ENCODE results near the gene CERS6. TPM values are rescaled to one million over a fixed set of nuclear protein-coding genes. Genes with fewer than 3 reads are reported as not detected.

CERS6 gene
- total and polyA plus RNA-seq, 10 of the 15 experiments (the other 5 are each of a cell fraction or from before 2014, with no cell fraction given): 1.3 to 20.4 (median 14.1) TPM

DNA sequence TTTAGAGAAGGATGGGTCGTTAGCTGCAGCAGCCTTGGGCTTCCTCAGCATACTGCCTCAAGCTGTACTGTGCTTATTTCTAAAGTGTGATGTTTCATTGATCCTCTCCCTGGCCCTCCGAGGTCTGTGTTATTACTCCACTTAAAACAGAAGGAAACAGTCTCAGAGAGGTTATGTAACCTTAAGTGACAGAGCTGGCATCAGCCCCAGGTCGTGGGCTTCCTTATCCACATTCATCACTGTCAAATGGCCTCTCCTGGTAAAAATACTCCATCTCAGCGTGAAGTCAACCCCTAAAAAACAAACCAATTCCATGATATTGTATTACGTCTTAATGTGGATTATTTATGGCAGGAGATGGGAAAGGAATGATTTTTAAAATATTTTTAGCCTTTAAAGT lies 193.0 kb downstream of the CERS6 start:
- ChIA-PET POLR2A (no interaction called here), SMC1A (ENCODE audit: uncharacterized antibody, unreplicated experiment) (no interaction called here), RAD21 (ENCODE audit: unreplicated experiment) (no interaction called here), CTCF (no interaction called here)
- ATAC-seq (no peak), DNase-seq (ENCODE audit: low read depth, low spot score) (no peak), FAIRE-seq (no peak)
- H4K20me1 ChIP-seq (ENCODE audit: control insufficient read depth, insufficient read depth): no peaks in the 10 kb centered on the region
- no peaks in the 10 kb centered on the region for H3K27me3 ChIP-seq (replicated peaks in 1 of 2; ENCODE audit: control insufficient read depth in 2 of 2, insufficient read depth in 2 of 2, low read length in 1 of 2)
- H2AFZ ChIP-seq (ENCODE audit: control insufficient read depth, low read depth, low read length): no peak overlapping the region
- intact Hi-C loops (cut with micrococcal nuclease; ENCODE audit: unreplicated experiment) (no loop called here), in situ Hi-C loops (cut with MboI) (no loop called here)
- H3K4me3 ChIP-seq: no peak overlapping the region
- H3K4me1 ChIP-seq (ENCODE audit: control insufficient read depth, insufficient read depth, low read length): no peaks in the 10 kb centered on the region
- peaks cover 5% of the 10 kb centered on the region for H3K9me3 ChIP-seq (replicated peaks; ENCODE audit: control insufficient read depth, insufficient read depth, low read length)
- no peak overlapping the region for H3K9ac ChIP-seq (ENCODE audit: control insufficient read depth, insufficient read depth, low read length)
- WGBS (ENCODE audit: insufficient coverage, insufficient replicate concordance, low lambda C conversion rate, missing lambda C conversion rate): 66% methylated on average over 5 of the region's 5 CpGs
- no peak overlapping the region for H3K27ac ChIP-seq (ENCODE audit: control insufficient read depth, insufficient read depth)
- no peak overlapping the region for H3K4me2 ChIP-seq (ENCODE audit: control insufficient read depth, insufficient read depth)
- no peak for TF ChIP-seq BMI1 (IDR thresholded peaks at IDR 0.05; ENCODE audit: borderline replicate concordance)
- TF ChIP-seq ZNF24 (IDR thresholded peaks at IDR 0.05): no peak
- TF ChIP-seq FOXM1 (IDR thresholded peaks at IDR 0.05; ENCODE audit: low read depth, low read length): no peak
- TF ChIP-seq, protein P1, sequence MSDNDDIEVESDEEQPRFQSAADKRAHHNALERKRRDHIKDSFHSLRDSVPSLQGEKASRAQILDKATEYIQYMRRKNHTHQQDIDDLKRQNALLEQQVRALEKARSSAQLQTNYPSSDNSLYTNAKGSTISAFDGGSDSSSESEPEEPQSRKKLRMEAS (IDR thresholded peaks at IDR 0.05; ENCODE audit: low read depth, low read length): no peak
- no peak for TF ChIP-seq STAT3 (IDR thresholded peaks at IDR 0.05; ENCODE audit: low read depth, low read length)
- TF ChIP-seq MYB (IDR thresholded peaks at IDR 0.05; ENCODE audit: borderline replicate concordance, low read depth, low read length): no peak
- TF ChIP-seq, protein P2, sequence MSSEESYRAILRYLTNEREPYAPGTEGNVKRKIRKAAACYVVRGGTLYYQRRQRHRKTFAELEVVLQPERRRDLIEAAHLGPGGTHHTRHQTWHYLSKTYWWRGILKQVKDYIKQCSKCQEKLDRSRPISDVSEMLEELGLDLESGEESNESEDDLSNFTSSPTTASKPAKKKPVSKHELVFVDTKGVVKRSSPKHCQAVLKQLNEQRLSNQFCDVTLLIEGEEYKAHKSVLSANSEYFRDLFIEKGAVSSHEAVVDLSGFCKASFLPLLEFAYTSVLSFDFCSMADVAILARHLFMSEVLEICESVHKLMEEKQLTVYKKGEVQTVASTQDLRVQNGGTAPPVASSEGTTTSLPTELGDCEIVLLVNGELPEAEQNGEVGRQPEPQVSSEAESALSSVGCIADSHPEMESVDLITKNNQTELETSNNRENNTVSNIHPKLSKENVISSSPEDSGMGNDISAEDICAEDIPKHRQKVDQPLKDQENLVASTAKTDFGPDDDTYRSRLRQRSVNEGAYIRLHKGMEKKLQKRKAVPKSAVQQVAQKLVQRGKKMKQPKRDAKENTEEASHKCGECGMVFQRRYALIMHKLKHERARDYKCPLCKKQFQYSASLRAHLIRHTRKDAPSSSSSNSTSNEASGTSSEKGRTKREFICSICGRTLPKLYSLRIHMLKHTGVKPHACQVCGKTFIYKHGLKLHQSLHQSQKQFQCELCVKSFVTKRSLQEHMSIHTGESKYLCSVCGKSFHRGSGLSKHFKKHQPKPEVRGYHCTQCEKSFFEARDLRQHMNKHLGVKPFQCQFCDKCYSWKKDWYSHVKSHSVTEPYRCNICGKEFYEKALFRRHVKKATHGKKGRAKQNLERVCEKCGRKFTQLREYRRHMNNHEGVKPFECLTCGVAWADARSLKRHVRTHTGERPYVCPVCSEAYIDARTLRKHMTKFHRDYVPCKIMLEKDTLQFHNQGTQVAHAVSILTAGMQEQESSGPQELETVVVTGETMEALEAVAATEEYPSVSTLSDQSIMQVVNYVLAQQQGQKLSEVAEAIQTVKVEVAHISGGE (CRISPR knock-in tag; IDR thresholded peaks at IDR 0.05): no peak
- no peak for TF ChIP-seq EED (IDR thresholded peaks at IDR 0.05; ENCODE audit: low read depth)
- TF ChIP-seq, protein P3, sequence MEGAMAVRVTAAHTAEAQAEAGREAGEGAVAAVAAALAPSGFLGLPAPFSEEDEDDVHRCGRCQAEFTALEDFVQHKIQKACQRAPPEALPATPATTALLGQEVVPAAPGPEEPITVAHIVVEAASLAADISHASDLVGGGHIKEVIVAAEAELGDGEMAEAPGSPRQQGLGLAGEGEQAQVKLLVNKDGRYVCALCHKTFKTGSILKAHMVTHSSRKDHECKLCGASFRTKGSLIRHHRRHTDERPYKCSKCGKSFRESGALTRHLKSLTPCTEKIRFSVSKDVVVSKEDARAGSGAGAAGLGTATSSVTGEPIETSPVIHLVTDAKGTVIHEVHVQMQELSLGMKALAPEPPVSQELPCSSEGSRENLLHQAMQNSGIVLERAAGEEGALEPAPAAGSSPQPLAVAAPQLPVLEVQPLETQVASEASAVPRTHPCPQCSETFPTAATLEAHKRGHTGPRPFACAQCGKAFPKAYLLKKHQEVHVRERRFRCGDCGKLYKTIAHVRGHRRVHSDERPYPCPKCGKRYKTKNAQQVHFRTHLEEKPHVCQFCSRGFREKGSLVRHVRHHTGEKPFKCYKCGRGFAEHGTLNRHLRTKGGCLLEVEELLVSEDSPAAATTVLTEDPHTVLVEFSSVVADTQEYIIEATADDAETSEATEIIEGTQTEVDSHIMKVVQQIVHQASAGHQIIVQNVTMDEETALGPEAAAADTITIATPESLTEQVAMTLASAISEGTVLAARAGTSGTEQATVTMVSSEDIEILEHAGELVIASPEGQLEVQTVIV (IDR thresholded peaks at IDR 0.05; ENCODE audit: borderline replicate concordance, partially characterized antibody): no peak
- TF ChIP-seq HCFC1 (IDR thresholded peaks at IDR 0.05; ENCODE audit: low read length): no peak
- TF ChIP-seq ZBED1 (IDR thresholded peaks at IDR 0.05; ENCODE audit: borderline replicate concordance): no peak
- TF ChIP-seq, protein P4, sequence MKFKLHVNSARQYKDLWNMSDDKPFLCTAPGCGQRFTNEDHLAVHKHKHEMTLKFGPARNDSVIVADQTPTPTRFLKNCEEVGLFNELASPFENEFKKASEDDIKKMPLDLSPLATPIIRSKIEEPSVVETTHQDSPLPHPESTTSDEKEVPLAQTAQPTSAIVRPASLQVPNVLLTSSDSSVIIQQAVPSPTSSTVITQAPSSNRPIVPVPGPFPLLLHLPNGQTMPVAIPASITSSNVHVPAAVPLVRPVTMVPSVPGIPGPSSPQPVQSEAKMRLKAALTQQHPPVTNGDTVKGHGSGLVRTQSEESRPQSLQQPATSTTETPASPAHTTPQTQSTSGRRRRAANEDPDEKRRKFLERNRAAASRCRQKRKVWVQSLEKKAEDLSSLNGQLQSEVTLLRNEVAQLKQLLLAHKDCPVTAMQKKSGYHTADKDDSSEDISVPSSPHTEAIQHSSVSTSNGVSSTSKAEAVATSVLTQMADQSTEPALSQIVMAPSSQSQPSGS (IDR thresholded peaks at IDR 0.05; ENCODE audit: low read length): no peak
- no peak for TF ChIP-seq FOXK2 (IDR thresholded peaks at IDR 0.05)
- no peaks in the 10 kb centered on the region for H3K36me3 ChIP-seq (ENCODE audit: control insufficient read depth in 2 of 2, insufficient read depth in 2 of 2, low read length in 1 of 2)
- peaks cover 11% of the 10 kb centered on the region for H3K79me2 ChIP-seq (ENCODE audit: control insufficient read depth, insufficient read depth, low read length)
- no TSS peak for BruUV-seq (replicated peaks)

Data from GM12878 (cell line).